GM21786 (cell line): ENCODE data around the gene CCDC141.
A peak's percentile ranks its signal among the peaks of the same experiment; 100 is the strongest.

Experiments used
- ATAC-seq: cut with Tn5 transposase; IDR thresholded peaks from one replicate; pipeline ENCODE4 v1.9.1; 2021; ENCODE audit not compliant: unreplicated experiment

CCDC141 gene

GRCh38 chr2:178980815-178981214, 69.1 kb downstream of the CCDC141 start:
- no peak for ATAC-seq

GRCh38 chr2:178978667-178979066, 71.3 kb downstream of the CCDC141 start:
- no peak for ATAC-seq

DNA sequence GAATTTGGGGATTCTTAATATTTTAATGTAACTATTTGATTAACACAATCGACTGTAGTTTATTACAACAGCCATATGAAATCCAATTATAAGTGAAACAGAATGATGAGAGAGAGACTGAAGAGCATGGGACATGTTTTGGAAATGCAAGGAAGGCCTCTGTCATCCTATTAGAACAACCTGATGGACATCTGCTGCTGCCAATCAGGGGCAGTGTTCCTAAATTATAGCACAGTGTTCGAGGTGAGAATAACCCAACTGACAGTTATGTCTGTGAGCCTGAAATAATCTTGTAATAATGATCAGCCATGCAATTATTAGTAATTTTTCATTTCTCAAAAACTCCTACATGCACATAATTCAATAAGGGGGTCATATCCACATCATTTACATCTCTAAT, 73.6 kb downstream of the CCDC141 start:
- ATAC-seq: no peak

GRCh38 chr2:178962805-178963433, 87.0 kb downstream of the CCDC141 start:
- ATAC-seq: no peak

DNA sequence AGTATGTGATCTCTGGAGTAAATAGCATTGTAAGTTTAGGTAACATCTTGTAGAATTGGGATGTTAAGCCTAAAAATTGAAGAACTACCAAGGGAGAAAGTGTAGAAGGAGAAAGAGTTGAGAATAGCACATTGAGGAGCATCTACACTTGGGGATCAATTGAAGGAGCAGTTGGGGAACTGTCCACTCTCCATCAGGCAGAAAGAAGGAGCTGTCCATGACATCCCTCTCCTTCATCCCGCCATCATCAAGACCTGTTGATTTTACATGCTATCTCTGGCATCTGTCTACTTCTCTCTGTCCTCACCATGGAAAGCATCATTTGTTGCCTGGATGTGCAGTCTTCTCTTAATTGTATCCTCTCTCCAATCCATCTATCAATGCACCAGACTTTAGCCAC, 87.8 kb downstream of the CCDC141 start:
- no peak for ATAC-seq

- no peak for ATAC-seq
Measured at GRCh38 chr2:178954049-178954448, 95.9 kb downstream of the CCDC141 start.

DNA sequence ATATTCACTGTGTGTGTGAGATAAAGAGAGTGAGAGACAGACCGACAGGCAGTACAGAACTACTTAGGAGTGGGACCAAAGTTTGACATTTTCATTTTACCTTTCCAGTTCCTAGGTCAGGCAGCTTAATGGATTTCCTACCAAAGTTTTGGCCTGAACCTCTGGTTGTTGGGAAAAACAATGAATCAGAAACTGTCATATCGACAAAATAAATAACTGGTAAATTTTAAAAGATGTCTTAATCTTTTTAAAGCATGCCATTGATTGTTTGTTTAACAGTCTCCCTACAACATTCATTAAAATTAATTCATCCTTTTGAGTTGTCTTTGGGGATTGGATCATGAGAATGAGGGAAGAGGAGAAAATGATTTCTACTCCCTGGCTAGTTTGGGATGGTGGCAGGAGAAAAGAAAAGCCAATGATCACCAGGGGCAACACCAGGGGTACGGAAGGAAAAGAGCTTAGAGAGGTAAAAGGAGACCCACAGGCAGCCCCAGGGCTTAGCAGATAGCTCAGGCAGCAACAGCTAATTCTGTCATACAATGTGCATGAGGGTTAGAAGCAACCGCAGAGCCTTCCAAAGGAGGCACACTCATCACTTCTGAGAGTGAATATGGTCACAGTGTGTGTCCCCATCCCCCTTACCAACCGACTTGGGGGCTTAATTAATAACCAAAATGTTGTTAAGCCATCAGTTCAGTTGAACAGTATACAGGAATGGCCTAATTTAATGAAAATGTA, 98.5 kb downstream of the CCDC141 start:
- no peak for ATAC-seq

DNA sequence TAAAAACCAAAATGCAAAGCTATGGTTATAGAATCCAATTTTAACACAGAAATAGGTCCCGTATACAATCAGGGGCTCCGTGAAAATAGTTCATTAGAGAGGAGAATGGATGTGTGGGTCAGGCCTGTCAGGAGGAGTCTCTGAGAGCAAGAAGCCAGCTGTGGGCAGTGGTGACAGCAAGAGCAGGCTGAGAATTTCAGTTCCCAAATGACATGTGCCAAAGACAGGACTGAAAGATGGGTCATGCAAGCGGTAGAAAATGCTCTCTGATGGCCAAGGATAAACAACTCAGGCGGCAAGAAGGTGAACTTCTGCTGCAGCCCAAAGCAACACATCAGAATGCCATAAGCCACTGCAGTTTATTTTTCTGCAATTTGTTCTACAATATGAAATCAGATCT, 100.4 kb downstream of the CCDC141 start:
- peak; percentile 81 for ATAC-seq

- ATAC-seq: no peak
Measured at GRCh38 chr2:178949151-178949550, 100.8 kb downstream of the CCDC141 start.

DNA sequence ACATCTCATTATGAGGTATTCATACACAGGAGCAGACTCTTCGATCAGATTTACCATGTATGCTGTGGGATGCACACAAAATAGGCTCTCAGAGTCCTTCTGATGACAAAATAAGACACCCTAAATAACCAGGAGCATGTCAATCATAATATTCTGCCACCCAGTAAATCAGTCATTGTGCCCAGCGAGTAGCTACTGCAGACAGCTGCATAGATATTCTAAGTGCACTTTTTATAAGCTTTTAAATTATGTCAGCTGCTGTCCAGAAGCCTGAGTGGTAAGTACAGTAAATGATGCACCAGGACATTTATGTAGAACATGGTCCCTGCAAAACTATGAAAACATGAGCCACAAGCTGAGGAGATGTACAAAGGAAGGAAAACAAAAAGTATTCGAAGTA, 102.9 kb downstream of the CCDC141 start:
- no peak for ATAC-seq

DNA sequence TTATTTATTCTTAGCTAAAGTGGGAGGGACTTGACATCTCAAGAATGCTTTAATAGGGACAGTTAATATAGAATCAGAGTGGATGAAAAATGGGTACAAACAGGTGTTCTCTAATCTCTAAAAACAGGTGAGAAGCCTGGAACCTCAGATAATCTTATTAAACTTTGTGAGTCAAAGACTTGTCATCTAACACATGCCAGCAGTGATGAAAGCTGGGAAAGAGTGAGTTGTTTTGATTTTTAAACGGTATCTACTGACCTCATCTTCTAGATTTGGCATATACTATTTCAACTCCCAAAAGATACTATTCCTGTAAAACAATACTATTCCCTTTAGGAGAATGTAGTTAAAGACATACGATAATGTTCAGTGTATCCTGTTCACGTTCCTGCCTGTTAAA, 103.4 kb downstream of the CCDC141 start:
- ATAC-seq: no peak

DNA sequence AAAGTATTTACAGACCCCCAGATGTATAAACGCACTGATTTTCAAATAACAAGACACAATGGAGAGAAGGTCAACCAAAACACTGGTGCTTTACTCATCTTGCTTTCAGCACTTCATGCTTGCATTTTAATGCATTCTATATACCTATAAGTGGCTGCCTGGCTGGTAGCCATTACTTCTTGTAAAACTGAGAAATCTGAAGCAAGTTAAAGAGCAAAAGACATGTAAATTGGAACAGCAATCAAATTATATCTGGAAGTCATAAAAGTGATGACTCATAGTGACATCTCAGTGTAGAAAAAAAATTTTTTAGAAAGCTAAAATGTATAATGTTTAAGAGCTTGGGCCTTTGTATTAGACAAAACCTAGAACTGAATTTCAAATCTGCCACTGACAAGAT, 106.2 kb downstream of the CCDC141 start:
- ATAC-seq: no peak

GRCh38 chr2:178934571-178934970, 115.4 kb downstream of the CCDC141 start:
- ATAC-seq: no peak

- no peak for ATAC-seq
Measured at GRCh38 chr2:178933493-178933892, 116.4 kb downstream of the CCDC141 start.

DNA sequence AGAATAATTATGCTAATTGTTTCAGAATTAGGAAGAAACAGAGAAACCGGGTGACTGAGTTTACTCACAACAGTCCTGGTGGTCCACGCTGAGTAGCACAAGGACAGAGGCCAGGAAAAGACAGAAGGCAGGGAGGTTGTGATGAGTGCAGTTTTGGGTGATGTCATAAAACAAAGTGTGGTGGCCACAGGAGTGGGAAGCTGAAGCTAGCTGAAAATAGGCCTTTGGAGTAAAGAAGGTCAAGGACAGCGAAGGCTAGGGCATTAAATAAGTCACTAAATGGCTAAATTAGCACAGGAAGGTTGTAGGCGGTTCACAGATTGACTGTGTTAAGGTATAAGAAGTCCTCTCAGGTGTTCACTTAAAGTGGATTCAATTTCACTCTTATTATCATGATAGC, 121.9 kb downstream of the CCDC141 start:
- ATAC-seq: peak; percentile 41

DNA sequence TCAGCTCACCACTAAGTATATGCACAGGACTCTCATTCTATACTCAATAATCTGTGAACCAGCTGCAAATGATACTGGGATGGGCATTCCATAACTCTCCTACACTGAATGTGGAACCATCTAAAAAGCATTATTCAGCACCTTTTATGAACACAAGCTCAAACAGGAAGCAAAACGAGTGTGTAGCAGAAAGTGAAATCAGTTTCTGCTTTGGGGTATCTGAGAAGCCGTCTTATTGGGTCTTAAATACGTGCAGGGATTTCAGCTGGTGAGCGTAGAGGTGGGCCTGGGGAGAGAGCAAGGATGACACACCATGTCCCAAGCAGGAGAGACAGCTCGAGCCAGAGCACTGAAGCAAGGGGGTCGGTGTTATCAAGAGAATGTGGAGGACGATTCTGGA, 122.8 kb downstream of the CCDC141 start:
- ATAC-seq: peak; percentile 54

DNA sequence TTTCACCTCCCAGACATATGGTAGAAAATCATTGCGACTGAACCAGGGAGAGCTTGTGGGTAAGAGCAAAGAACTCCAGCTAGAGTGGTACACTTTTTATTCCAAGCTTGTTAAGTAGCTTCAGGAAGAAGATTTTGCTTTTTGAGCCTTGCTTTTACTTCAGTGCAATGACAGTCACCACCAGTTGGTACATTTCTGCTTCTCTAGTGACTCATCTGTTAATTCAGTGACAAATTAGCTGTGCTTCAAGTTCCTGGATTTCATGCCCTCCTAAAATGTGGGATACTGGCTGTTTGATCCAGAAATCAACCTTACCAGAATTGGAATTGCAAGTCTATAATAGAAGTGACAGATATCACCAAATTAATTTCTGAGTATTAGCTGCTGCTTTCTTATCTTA, 125.1 kb downstream of the CCDC141 start:
- no peak for ATAC-seq

DNA sequence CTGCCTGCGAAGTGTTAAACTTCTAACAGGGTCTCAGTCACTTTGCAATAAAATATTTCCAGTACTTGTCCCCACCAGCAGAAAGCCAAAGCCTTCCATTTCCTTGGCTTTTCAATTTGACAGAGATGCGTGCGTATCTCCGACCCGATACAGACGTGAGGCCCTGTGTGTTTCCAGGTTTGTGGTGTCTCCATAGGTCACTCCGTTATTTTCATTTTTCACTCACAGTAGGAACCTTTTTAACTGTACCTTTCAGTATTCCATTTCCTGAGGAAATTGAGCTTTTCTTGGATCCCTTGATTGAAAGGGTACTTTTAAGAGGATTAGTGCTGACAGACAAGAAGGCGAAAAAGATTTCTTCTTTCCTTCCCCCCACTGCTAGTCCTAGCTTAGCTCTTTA, 126.4 kb downstream of the CCDC141 start:
- ATAC-seq: no peak

GRCh38 chr2:178920916-178921513, 128.9 kb downstream of the CCDC141 start:
- no peak for ATAC-seq

DNA sequence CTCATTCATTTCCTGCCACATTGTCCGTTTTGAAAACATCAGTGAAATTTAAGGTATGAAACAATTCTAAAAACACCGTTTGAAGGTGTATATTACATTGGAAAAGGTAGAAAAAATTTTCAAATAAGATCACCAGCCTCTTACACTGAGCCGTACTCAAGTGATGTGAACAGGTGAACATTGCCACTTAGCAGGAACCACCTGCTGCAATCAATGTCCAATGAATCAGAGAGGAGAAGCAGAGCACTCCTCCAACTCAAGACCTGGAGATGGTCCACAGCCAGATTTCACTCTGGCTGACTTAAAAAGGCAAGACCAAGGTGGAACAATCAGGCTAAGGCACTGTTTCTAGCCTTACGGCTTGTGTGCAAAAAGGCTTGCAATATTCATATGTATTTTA, 132.4 kb downstream of the CCDC141 start:
- no peak for ATAC-seq

- no peak for ATAC-seq
Measured at GRCh38 chr2:178915423-178916173, 134.3 kb downstream of the CCDC141 start.
